IPS-20b (cell line): Measurements from ENCODE around the gene EXOC4.

Experiments used
- H3K27ac ChIP-seq: one replicate; pipeline ENCODE4 v1.5.1; 2013; ENCODE audit warnings: low read length
- H3K27me3 ChIP-seq: 2 replicates; pipeline ENCODE4 v1.6.1; 2013; ENCODE audit warnings: mild to moderate bottlenecking, low read length, inconsistent platforms; ENCODE audit not compliant: insufficient read depth
- H3K36me3 ChIP-seq: 2 replicates; pipeline ENCODE4 v1.6.1; 2013; ENCODE audit warnings: low read depth, mild to moderate bottlenecking, inconsistent platforms, low read length, moderate library complexity; ENCODE audit not compliant: insufficient read depth
- H3K4me1 ChIP-seq: 2 replicates; pipeline ENCODE4 v1.6.1; 2013; ENCODE audit warnings: mild to moderate bottlenecking, control low read depth, inconsistent platforms, low read length, moderate library complexity; ENCODE audit not compliant: insufficient read depth
- H3K4me3 ChIP-seq: 2 replicates; pipeline ENCODE4 v1.5.1; 2013; ENCODE audit warnings: mild to moderate bottlenecking, low read length, inconsistent platforms
- H3K9ac ChIP-seq: 2 replicates; pipeline ENCODE4 v1.6.1; 2013; ENCODE audit warnings: low read depth, mild to moderate bottlenecking, inconsistent platforms, low read length, moderate library complexity
- H3K9me3 ChIP-seq: 2 replicates; pipeline ENCODE4 v1.6.1; 2013; ENCODE audit warnings: mild to moderate bottlenecking, low read depth, low read length, inconsistent platforms; ENCODE audit not compliant: insufficient read depth

Gene EXOC4

DNA sequence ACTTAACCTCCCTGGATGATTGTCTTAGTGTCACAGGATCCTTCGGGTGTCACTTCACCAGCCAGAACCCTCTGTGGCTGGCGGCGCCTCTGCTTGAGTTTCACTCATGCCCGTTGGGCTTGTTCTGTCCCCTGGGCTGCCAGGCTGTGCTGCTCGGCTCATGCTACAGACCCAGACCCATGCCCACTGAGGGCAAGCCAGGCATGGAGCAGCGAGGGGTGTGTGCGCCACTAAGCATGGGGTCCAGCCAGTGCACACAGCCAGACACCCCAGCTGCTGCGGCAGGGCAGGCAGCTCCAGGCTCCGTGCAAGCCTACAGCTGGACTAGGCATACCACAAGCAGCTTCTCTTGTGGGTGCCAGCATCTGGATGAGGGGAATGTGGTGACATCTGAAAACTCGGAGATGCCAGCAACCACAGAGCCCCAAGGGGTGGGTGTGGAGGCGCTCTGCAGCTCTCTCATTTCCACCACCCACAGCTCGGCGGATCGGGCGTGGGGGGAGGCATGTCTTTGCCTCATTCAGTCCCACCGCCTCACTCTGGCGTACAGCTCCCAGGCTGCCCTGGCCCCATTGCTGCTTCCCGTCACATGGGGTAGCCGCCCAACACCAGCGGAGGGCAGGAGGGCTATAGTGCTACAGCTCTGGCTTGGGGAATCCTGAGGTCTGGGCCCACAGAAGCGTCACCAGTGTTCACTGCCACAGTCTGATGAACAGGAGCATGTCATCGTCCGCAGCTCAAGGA, 604.7 kb downstream of the EXOC4 start:
- Histone ChIP-seq H3K27me3 (no peaks in the 10 kb centered on the region), H3K36me3 (no peaks in the 10 kb centered on the region), H3K4me1 (peaks cover 14% of the 10 kb centered on the region), H3K27ac (no peak overlapping the region), H3K4me3 (no peak overlapping the region), H3K9ac (no peak overlapping the region), H3K9me3 (peaks cover 4% of the 10 kb centered on the region)

DNA sequence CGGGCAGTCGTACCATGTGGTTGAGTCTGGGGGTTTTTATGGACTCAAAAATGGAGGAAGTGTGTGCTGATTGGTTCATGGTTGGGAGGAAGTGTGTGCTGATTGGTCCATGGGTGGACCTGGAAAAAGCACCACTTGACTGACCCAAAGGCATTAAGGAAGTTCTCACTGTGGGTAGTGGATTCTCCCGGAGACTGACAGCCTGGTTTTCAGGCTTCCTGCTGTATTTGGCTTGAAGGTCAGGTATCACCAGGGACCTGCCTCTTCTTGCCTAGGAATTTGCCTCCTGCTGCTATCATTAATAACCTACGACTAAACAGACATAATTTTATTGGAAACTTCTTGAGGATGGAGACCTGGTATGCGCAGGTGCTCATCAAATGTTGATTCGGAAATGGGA, 605.4 kb downstream of the EXOC4 start:
- Histone ChIP-seq H3K4me1 (peaks cover 14% of the 10 kb centered on the region), H3K36me3 (no peaks in the 10 kb centered on the region), H3K9ac (no peak overlapping the region), H3K9me3 (peaks cover 4% of the 10 kb centered on the region), H3K27ac (no peak overlapping the region), H3K4me3 (no peak overlapping the region), H3K27me3 (no peaks in the 10 kb centered on the region)

GRCh38 chr7:133859231-133859630, 606.4 kb downstream of the EXOC4 start:
- H3K9ac ChIP-seq = no peak overlapping the region
- peaks cover 4% of the 10 kb centered on the region for H3K9me3 ChIP-seq
- no peak overlapping the region for H3K4me3 ChIP-seq
- peaks cover 14% of the 10 kb centered on the region for H3K4me1 ChIP-seq
- no peaks in the 10 kb centered on the region for H3K36me3 ChIP-seq
- no peak overlapping the region for H3K27ac ChIP-seq
- H3K27me3 ChIP-seq = no peaks in the 10 kb centered on the region

DNA sequence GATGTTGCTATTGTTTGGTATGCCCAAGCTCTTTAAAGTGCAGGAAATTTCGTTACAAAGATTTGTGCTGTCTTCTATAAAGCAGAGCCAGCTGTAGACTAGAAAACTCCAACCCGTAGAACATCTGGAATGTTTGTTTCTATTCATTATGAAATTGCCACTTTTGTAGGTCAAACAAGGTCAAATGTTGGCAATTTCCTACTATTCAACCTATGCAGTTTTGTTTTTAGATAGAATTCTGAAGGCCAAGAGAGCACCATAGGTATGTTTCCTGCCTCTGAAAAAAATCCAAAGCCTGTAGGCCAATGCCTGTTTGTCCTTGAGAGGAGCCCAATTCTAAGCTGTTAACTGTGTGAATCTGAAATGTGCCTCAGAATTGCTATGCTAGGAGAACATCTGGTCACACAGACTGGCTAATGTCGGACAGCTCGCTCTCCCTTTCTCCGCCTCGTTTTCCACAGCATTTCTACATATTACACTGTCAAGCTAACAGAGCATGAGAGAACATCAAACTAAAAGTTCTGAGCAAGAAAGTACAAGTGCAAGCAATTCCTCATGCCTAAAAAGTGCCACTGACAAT, 607.1 kb downstream of the EXOC4 start:
- Histone ChIP-seq H3K27ac (no peak overlapping the region), H3K36me3 (no peaks in the 10 kb centered on the region), H3K4me3 (no peak overlapping the region), H3K9me3 (peaks cover 4% of the 10 kb centered on the region), H3K9ac (no peak overlapping the region), H3K27me3 (no peaks in the 10 kb centered on the region), H3K4me1 (peaks cover 14% of the 10 kb centered on the region)

DNA sequence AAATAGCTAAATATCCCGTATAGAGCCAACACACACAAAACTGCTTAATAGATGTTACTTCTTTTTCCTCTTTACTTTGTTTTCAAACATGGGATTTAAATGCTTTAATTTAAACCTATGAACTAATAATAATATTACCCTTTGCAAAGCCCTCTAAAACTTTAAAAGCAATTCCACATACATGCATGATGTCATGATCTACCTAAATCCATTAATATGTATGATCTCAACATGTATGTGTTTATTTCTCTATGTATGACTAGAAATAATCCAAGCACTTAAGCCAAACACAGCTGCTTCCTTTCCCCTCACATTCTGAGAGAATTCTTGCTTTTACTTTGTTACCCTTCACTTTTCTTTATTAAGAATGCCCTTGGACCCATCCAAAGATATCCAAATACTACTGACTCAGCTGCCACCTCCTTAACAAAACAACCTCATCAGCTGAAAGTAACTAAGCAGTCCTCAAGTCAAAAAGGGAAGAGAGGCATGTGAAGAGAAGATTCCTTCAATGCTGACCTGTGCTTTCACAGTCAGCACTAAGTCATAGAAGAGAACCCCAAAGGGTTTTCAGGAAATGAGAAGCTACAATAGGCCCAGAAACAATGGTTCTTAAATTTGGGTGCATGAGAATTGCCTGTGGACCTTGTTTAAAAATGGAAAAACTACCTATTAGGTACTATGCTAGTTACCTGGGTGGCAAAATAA, 607.9 kb downstream of the EXOC4 start:
- Histone ChIP-seq H3K9me3 (peaks cover 4% of the 10 kb centered on the region), H3K36me3 (no peaks in the 10 kb centered on the region), H3K4me1 (peaks cover 14% of the 10 kb centered on the region), H3K4me3 (no peak overlapping the region), H3K27me3 (no peaks in the 10 kb centered on the region), H3K27ac (no peak overlapping the region), H3K9ac (no peak overlapping the region)

DNA sequence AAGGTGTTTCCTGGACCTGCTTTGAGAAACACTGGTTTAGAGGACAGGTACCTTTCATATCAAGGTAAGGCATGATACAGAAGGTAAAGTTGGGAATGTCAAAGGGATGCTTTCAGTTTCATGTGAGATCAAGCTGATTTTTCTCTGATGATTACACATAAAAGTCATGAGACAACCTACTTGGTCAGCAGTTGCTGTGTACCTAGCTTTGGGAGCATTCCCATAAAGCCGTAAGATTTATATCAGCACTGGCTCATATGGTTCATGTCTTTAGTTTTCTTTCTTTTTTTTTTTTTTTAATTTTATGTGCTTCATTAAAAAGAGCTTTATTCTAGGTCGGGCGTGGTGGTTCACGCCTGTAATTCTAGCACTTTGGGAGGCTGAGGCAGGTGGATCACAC, 609.0 kb downstream of the EXOC4 start:
- no peak overlapping the region for H3K27ac ChIP-seq

DNA sequence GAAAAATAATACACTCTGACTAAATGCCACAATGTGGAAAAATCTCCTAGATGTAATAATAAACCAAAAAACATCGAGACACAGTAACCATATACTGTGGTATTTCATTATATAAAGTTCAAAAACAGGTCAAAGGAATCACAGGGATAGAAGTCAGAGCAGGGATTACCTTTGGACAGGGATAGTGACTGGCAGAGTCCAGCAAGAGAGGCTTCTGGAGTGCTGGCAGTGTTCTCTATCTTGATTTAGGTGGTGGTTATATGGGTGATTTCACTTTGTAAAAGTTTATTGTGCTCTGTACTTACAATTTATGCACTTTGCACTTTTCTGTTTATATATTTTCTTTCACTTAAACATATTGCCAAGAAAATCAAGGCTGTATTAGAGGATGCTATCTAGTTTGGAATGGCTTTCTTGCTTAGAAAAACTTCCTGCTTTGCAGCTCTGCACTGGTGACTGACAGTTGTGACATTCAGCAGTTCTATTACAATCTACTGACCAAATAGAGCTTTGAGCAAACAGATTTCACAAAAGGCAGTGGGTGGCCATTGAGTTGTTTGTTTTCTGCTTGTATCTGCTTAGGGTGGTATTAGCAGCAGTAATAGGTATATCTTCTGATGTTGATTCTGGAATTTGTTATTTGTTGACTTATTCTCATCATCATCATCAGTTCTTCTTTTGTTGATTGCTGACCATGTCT, 610.6 kb downstream of the EXOC4 start:
- Histone ChIP-seq H3K9me3 (no peaks in the 10 kb centered on the region), H3K27me3 (no peaks in the 10 kb centered on the region), H3K36me3 (no peaks in the 10 kb centered on the region), H3K27ac (no peak overlapping the region), H3K4me3 (no peak overlapping the region), H3K4me1 (peaks cover 14% of the 10 kb centered on the region), H3K9ac (no peak overlapping the region)

More for the DNA sequence above, 609.0 kb downstream of the EXOC4 start:
- H3K4me1 ChIP-seq = peaks cover 14% of the 10 kb centered on the region
- peaks cover 4% of the 10 kb centered on the region for H3K9me3 ChIP-seq
- no peaks in the 10 kb centered on the region for H3K36me3 ChIP-seq
- H3K9ac ChIP-seq = no peak overlapping the region
- no peaks in the 10 kb centered on the region for H3K27me3 ChIP-seq
- no peak overlapping the region for H3K4me3 ChIP-seq

DNA sequence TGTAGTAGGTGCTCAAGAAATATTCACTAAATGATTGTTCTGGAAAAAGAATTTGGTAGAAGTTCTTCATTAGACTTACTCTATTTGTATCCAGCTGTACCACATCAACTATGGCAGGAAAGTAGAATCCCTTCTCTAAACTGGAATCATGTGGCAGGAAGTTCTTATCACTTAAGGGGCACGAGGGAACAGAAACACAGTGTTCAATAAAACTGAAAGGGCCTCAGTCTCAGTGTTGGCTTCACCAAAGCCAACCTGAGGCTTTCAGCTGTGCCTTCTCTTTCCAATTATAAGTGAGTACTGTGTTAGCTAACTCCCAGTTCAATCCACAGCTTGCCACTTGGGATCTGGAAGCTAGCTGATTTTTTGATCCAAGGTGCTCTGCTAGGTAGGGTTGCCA, 616.7 kb downstream of the EXOC4 start:
- H3K9ac ChIP-seq = no peak overlapping the region
- no peak overlapping the region for H3K4me3 ChIP-seq
- no peaks in the 10 kb centered on the region for H3K27me3 ChIP-seq
- H3K9me3 ChIP-seq = no peaks in the 10 kb centered on the region
- no peak overlapping the region for H3K27ac ChIP-seq
- no peaks in the 10 kb centered on the region for H3K36me3 ChIP-seq
- H3K4me1 ChIP-seq = no peaks in the 10 kb centered on the region; the same call in 1 of the 2 replicates

DNA sequence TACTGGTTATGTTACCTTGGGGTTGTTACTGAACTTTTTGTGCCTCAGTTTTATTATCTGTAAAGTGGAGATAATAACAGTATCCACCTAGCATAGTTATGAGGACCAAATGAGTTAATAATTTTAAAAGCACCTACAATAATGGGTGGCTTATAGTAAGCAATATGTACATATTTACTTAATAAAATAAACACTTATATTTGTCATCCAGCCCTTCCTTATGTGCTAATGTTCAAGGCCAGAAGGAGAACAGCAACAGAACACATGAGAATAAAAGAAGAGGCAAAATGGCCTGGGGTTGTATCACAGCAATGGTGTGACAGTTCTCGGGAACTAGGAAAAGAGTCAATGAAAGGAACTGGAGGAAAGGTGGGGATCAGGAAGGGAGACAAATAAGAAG, 618.9 kb downstream of the EXOC4 start:
- H3K4me3 ChIP-seq = no peak overlapping the region
- H3K9ac ChIP-seq = no peak overlapping the region
- H3K27me3 ChIP-seq = no peaks in the 10 kb centered on the region
- H3K27ac ChIP-seq = no peak overlapping the region
- H3K9me3 ChIP-seq = no peaks in the 10 kb centered on the region
- H3K4me1 ChIP-seq = no peaks in the 10 kb centered on the region; the same call in 1 of the 2 replicates
- H3K36me3 ChIP-seq = no peaks in the 10 kb centered on the region

DNA sequence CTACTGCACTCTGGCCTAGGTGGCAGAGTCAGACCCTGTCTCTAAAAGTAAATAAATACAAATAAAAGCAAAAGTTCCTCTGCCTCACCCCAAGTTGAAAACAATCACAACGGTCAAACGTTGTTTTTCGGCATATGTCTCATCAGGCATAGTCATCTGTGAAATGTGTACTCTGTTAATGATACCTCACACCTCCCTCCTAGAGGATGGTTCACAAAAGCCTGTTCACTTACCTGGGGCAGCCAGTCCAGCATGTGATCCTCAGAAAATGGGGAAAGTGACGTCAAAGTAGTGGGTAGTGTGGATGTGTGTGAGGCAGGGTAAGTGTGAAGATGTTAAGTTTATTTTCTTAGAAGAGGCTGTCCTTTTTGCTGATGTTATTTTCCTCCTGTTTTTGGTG, 620.3 kb downstream of the EXOC4 start:
- Histone ChIP-seq H3K9ac (no peak overlapping the region), H3K4me3 (no peak overlapping the region), H3K36me3 (no peaks in the 10 kb centered on the region), H3K4me1 (no peaks in the 10 kb centered on the region), H3K27me3 (no peaks in the 10 kb centered on the region), H3K27ac (no peak overlapping the region), H3K9me3 (no peaks in the 10 kb centered on the region)

DNA sequence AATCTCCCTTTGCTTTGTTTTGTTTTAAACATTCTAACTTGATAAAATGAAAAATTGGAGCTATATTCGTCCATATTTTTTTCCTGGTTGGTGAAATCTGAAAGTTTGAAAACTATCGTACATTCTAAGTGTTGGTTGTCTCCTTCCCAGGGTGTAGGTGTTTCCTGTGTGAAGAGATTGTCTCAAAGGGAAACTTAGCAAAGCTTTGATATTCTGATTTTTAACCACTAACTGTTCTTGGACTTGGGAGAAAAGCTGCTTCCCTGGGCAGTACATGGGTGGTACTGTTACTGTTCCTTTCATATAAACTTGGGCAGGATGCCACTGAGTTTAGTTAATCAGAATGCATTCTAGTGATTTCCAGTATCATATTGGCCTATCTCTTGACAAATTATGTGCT, 620.8 kb downstream of the EXOC4 start:
- H3K27me3 ChIP-seq = no peaks in the 10 kb centered on the region
- H3K27ac ChIP-seq = no peak overlapping the region
- H3K36me3 ChIP-seq = no peaks in the 10 kb centered on the region
- no peak overlapping the region for H3K9ac ChIP-seq
- H3K4me1 ChIP-seq = no peaks in the 10 kb centered on the region
- H3K4me3 ChIP-seq = no peak overlapping the region
- H3K9me3 ChIP-seq = no peaks in the 10 kb centered on the region
